ENCODE data around the gene ZNF541.
A peak's percentile ranks its signal among the peaks of the same experiment; 100 is the strongest.

DNA sequence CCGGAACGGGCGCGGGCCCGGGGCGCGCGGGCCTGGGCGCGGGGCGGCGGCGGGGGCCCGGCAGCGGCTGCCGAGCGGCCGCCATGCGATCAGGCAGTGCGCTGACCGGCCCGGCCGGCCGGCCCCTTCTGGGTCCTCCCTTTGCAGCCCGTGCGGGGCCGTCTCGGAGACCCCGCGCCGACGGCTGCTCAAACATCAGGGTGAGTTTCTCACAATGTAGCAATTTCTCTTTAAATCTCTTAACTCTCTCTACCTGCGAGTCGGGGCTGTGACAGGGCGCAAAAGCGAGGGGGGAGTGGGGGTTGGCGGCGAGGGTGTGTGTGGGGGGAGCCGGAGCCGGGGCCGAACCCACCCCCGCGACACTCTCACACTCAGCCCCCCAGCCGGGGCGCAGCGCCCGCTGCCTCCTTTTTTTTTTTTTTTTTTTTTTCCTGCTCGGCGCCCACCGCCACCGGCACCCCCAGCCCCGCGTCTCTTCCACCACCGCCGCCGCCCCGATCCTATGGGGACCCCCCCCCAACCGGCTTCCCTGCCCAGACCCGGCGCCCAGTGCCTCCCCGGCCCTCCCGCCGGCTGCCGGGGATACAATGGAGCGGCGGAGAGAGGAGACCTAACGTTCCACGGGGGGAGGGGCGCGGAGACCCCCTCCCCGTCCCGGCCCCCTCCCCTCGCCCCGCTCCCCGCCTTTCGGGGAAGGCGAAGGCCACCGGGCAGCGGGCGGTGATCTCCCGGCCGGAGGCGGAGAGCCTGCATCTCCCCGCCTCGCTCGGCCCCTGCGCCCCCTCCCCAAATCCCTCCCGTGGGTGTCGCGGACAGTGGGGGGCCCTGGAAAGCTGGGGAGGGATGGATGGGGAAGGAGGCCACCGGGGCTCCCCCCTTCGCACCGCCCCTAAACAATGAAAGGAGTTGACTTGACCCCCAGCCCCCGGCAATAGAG, 36.3 kb upstream of the ZNF541 start, which contains the start of gene BICRA:
- TF ChIP-seq, protein P1, sequence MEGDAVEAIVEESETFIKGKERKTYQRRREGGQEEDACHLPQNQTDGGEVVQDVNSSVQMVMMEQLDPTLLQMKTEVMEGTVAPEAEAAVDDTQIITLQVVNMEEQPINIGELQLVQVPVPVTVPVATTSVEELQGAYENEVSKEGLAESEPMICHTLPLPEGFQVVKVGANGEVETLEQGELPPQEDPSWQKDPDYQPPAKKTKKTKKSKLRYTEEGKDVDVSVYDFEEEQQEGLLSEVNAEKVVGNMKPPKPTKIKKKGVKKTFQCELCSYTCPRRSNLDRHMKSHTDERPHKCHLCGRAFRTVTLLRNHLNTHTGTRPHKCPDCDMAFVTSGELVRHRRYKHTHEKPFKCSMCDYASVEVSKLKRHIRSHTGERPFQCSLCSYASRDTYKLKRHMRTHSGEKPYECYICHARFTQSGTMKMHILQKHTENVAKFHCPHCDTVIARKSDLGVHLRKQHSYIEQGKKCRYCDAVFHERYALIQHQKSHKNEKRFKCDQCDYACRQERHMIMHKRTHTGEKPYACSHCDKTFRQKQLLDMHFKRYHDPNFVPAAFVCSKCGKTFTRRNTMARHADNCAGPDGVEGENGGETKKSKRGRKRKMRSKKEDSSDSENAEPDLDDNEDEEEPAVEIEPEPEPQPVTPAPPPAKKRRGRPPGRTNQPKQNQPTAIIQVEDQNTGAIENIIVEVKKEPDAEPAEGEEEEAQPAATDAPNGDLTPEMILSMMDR (IDR thresholded peaks at IDR 0.05): no peak
- TF ChIP-seq EP300 (IDR thresholded peaks at IDR 0.05) (no peak), POLR2A (IDR thresholded peaks at IDR 0.05; ENCODE audit: low read depth) (peak; percentile 23)
